Activated CD4-positive, alpha-beta T cell treated with anti-CD3 and anti-CD28 coated beads for 1 hour (primary cell): ENCODE data around the gene LCN2.
"Not testable (repeated sequence)": the region's sequence is repeated elsewhere in the genome, so short reads cannot be mapped to it uniquely, and the experiment has no call there.

Experiments
- DNase-seq: peaks from one replicate; pipeline ENCODE4 v3.0.0-alpha.2; 2020

LCN2 gene

DNA sequence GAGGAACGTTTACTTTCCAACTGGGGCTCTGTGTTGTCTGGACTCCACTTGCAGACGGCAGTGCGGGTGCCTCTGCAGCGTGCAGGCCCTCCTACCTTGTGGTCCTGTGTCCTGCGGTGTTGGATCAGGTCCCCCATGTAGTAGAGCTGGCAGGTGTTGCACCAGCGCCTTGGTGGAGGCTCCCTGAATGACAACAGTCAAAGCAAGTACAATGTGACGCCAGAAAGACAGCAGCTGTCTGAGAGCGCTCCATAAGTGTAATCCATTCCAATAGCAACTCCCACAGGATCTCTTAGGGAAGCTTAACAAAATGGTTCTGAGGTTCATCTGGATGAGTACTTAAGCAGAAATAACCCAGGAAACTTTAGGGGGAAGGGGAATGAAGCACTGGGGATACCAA is 20.7 kb downstream of the LCN2 start:
- no peak for DNase-seq

DNA sequence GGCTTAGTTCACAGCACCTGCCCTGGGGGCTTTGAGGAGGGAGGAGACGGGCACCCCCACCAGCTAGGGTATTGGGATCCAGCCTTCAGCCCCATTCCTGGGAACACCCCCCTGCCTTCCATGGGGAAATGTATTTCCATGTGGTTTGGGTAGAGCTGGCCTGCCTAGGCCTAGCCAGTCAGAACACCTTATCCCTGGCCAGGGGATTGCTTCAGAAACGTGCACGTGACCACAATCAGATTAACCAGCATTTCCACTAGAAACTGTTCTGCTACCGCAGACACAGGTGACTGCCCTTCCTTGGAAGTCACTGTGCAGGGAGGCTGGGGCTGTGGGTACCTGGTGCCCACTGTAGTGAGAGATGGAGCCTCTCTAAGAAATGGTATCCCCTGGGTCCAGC is 24.8 kb downstream of the LCN2 start:
- no peak for DNase-seq

- no peak for DNase-seq
Observed at GRCh38 chr9:128175102-128175563, 25.9 kb downstream of the LCN2 start.

DNA sequence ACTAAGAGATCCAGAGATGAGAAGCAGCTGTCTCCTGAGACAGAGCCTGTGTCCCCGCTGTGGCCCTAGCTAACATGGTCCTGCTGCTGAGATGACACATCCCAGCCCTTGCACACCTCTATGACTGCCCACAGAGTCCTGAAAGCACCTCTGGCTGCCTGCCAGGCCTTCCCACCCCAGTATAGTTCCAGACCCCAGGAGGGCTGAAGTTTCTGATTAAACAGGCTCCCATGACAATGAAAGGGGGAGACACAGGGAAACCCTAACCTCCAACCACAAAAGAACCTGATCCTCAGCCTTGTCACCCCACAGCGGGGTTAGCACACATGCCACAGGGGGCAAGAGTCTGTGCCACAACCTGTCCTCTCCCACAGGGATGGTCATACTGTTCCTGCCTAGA is 26.5 kb downstream of the LCN2 start:
- DNase-seq: no peak

GRCh38 chr9:128178806-128179431 is 29.7 kb downstream of the LCN2 start:
- DNase-seq: no peak

GRCh38 chr9:128180001-128180400 is 30.7 kb downstream of the LCN2 start:
- no peak for DNase-seq

DNA sequence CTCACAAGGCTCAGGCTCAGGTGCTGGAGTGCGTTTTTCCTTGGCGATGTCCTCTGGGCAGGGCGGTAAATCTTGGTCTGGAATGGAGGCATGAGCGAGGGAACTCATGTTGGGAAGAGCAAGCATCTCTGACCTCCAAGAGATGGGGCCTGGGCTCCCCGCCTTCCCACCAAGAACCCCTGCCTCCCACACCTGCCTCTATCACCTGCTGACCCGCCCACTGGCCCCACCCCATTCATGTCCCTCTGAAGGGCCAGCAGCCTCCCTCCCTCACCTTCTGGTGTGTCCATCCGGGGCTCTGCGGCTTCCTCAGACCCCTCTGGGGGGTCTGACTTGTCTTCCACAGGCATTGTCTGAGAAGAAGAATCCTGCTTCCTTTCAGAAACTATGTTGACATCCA is 31.2 kb downstream of the LCN2 start:
- no peak for DNase-seq

GRCh38 chr9:128181480-128181879 is 32.2 kb downstream of the LCN2 start:
- DNase-seq: not testable (repeated sequence)

DNA sequence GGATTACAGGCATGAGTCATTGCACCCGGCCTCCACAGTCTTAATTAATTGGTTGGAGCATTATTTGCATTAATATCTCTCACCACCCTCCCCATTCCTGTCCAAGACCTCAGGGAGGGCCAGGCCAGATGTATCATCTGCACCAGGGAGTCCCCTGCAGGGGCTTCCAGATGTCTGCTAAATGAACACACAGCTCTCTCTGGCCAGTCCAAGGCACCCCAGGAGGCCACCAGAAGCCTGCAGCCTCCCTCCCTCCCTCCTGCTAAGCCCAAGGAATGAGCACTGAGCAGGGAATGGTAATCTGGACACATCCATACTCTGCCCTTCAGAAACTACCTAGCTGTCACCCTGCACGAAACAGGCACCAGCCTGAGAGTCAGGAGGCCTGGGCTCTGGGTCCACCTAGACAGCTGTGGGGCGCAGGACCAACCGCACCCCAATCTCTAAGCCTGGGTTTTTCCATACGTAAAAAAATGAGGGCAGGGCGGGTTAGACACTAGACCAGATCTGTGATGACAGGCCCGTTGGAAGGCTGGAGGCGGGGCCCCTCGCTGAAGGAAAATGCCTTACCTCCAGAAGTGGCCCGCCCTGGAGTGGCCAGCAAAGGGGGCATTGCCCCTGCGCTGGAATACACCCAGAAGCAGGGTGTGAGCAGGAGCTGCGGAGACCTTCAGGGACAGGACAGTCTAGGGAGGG is 33.8 kb downstream of the LCN2 start:
- DNase-seq: no peak

DNA sequence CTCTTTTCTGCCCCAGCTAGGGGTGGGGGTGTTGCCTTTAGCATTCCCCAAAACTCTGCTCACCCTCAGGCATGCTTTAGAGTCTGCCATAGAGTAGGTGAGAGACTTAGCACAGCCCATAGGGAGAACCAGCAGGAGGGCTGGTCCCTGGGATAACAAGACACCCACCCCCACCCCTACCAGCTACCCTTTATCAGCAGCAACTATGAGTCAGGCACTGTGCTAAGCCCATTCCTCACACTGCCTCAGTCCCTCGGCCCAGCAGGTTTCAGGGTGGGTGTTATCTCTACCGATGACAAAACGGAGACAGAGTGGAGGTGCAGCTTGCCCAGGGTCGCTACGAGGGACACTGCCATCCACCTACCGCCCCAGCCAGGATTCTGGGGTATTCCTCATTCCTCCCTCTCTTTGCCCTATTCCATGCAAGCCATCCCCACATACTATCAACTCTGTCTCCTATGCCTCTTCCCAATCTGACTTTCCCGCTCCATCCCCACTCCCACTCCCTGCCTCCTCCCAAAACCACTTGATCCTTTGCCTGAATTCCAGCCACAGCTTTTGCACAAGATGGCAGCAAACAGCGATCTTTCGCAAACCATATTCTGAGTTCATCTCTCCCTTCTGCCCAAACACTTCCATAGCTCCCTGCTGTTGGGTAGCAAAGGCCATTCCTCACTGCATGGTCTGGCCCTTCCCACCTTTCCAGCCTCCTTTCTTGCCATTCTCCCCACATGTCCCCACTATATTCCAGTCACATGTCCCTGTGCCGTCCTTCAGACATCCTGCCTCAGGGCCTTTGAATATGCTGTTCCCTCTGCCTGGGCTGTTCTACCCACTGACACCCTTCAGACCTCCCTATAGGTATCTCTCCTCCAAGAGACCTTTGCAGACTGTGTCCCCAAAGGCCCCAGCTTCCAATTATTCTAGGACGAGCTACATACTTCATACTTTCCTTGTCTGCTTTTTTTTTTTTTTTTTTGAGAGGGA is 37.0 kb downstream of the LCN2 start:
- no peak for DNase-seq

GRCh38 chr9:128187361-128187760 is 38.1 kb downstream of the LCN2 start:
- DNase-seq: no peak

DNA sequence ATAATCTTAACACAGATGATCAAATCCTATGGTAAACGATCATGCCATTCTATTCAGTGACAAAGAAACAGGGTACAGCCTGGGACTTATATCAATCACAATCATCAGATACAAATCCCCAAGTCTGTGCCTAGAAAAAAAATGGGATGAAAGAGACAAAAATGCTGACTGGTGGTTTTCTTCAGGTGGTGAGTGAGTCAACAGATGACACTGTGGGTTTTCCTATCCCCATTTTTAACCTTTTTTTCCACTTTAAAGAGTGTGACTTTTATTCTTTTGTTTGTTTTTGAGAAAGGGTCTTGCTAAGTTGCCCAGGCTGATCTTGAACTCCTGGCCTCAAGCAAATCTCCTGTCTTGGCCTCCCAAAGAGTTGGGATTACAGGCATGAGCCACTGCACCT is 39.0 kb downstream of the LCN2 start:
- DNase-seq: no peak

- DNase-seq: no peak
Observed at GRCh38 chr9:128190013-128190412, 40.8 kb downstream of the LCN2 start.

- DNase-seq: no peak
Observed at GRCh38 chr9:128190516-128191405, 41.5 kb downstream of the LCN2 start.

DNA sequence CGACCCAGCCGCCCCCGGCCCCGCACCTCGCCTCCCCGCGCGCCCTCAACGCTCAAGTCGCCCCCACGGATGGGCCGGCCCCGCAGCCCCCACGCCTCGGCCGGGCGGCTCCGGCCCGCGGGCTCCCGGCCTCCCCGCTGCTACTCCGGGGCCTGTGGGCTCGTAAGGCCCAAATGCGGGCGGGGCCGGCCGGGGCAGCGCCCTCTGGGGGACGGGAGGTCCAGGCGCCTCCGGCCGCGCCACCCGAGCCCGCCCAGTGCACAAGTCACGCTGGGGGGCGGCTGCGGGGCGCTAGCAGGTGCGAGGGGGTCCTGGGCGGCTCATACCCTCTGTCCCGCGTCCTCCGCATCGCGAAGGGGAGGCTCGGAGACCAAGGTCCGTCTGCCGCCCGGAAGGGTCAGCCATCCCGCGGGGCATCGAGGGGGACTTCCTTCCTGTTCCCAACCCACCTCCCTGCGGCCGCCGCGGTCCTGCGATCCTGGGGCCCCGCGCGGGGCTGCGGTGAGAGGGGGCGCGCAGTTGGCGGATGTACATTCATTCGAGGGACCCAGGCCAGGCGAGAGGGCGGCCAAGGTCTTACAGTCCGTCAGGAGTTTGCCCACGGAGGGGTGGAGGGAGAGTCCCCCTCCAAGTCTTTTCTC is 42.3 kb downstream of the LCN2 start, which contains the start of gene CIZ1:
TSS of gene CIZ1 (minus strand) at position 167 of the 641 bp plus-strand sequence. CDS start 715 bp downstream, outside the sequence.
- DNase-seq: peak; percentile 58

DNA sequence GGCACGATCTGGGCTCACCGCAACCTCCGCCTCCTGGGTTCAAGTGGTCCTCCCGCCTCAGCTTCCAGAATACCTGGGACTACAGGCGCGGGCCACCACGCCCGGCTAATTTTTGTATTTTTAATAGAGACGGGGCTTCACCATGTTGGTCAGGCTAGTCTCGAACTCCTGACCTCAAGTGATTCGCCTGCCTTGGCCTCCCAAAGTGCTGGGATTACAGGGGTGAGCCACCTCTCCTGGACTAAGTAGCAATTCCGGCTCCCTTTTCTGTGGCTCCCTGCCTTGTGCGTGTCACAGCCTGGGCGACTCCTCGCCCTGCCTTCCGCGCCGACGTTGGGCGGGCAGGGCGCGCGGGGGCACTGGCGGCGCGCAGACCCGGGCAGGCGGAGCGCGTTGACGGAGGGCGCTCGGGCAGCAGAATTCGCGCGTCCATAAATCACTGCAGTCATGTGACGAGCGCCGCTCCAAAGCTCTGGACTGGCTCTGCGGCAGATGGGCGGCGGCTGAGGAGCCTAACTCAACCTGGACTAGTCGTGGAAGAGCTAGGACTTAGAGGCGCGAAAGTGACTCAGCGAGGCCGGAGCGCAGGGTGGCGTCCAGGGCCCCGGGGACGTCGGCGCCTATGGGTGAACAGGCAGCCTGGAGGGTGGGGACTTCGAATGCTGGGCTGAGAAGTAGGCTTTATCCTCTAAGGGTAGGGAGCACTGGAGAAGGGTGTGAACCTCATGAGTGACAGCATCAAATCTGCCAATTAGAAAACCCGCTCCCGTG is 43.5 kb downstream of the LCN2 start:
- peak; percentile 35 for DNase-seq

- DNase-seq: no peak
Observed at GRCh38 chr9:128193469-128194096, 44.3 kb downstream of the LCN2 start.

DNA sequence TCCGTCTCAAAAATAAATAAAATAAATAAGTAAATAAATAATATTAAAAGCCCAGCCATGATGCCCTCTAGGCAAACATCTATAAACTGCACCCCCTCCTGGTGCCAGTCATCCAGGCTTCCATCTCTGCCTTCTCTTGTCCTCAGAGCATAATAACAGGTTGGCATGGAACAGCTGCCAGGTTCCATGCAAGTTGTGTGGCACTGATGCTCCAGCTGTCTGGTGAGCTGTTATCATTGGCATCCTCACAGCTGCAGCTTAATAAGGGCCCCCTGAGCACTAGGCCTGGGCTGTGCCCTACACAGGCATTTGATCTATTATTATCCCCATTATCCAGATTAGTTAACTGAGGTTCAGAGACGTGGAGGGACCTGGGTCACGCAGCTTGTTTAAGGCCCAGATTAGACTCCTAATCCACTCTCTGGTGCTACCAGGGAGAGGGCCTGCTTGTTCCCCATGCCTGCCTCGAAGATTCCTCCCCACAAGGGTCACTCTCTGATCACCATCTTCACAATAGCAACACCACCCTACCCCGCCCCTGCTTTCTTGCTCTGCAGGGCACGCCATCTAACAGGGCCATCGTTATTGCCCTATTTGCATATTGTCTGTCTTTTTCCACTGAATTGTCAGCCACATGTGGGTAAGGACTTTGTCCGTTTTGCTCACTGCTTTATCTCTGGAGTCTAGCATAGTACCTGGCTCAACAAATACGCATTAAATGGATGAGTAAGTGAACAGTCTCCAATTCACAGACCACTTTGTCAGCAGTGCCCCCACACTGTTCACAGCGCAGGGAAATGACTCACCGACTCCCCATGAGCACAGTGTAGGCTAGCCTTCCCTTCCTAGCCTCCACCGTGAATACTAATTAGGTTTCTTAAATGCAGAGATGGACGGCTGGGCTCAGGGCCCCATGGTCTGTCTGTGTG is 52.5 kb downstream of the LCN2 start:
- no peak for DNase-seq

DNA sequence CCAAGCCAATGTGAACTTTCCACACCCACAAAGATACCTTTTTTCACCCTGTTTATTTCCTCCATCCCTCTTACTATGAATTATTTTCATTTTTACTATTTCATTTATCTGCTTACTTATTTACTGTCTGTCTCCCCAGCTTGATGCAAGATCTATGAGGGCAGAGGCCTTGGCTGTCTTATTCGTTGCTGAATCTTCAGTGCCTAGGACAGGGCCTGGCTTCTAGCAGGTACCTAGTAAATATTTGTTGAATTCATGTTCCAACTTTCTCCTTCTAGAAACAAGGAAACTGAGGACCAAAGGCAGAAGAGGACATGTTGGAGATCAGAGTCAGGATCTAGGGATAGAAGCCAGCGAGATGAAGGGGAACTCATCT is 53.4 kb downstream of the LCN2 start:
- DNase-seq: no peak
